ENCODE data around the gene TMEM243. TPM values are rescaled to one million over a fixed set of nuclear protein-coding genes. Genes with fewer than 3 reads are reported as not detected.
A peak's percentile ranks its signal among the peaks of the same experiment; 100 is the strongest.
"Not testable (repeated sequence)": the region's sequence is repeated elsewhere in the genome, so short reads cannot be mapped to it uniquely, and the experiment has no call there.

Gene TMEM243
- total RNA-seq (100 to 1,000 TPM; 136 to 138 TPM), polyA plus RNA-seq (10 to 100 TPM; 79.3 to 89.5 (median 82.0) TPM), total RNA-seq (58.0 to 77.9 (median 73.3) reads per million in 6 experiments)

- peak; percentile 63 to 67 for ATAC-seq
- Mint-ChIP-seq H3K27me3 (peaks cover 0 to 2% (median 0%) of the 10 kb centered on the region in 5 donors), H3K36me3 (peaks cover 0 to 3% (median 0%) of the 10 kb centered on the region in 3 donors), H3K4me1 (peaks cover 26 to 52% (median 41%) of the 10 kb centered on the region in 4 donors), H3K27ac (peak within 1 kb of the TSS; percentile 98 to 99 (median 99)), H3K9me3 (no peaks in the 10 kb centered on the region), H3K4me3 (peak within 1 kb of the TSS; percentile 96 to 100 (median 99))
- DNase-seq, result peak; percentile 82 to 92 (median 88)
- POLR2A ChIA-PET, result interaction anchor here (0.8 to 7.5 kb wide), 22 partner anchors 8 to 657 kb away, joined by 3 to 136 read pairs (median 6); partner anchors contain the start of genes DBF4, DMTF1 and ELAPOR2
Observed at GRCh38 chr7:87219545-87220025, at the start of gene TMEM243. Gene TMEM243, minus strand, starts transcription at chr7:87219732. Its CDS starts 229 bp downstream, at chr7:87219503.

GRCh38 chr7:87267239-87267900, 47.8 kb upstream of the TMEM243 start:
- peaks cover 0 to 2% (median 0%) of the 10 kb centered on the region in 4 donors for H3K4me1 Mint-ChIP-seq
- POLR2A ChIA-PET, result no interaction called here

GRCh38 chr7:87263537-87263936, 44.0 kb upstream of the TMEM243 start:
- H3K4me1 Mint-ChIP-seq, result peaks cover 0 to 2% (median 0%) of the 10 kb centered on the region in 4 donors
- H3K27ac Mint-ChIP-seq, result no peak overlapping the region
- peaks cover 0 to 2% (median 0%) of the 10 kb centered on the region in 3 donors for H3K36me3 Mint-ChIP-seq
- H3K4me3 Mint-ChIP-seq, result no peak overlapping the region
- ATAC-seq (no peak), DNase-seq (no peak)
- POLR2A ChIA-PET, result no interaction called here
- H3K27me3 Mint-ChIP-seq, result peaks cover 14 to 39% (median 32%) of the 10 kb centered on the region in 5 donors
- H3K9me3 Mint-ChIP-seq, result peaks cover 0 to under 1% (median 0%) of the 10 kb centered on the region in 9 donors

More at GRCh38 chr7:87267239-87267900, 47.8 kb upstream of the TMEM243 start:
- Mint-ChIP-seq H3K27ac (no peak overlapping the region), H3K9me3 (peaks cover 0 to 9% (median 2%) of the 10 kb centered on the region in 9 donors), H3K36me3 (peaks cover 0 to 5% (median 2%) of the 10 kb centered on the region in 3 donors), H3K4me3 (no peak overlapping the region), H3K27me3 (peaks cover 12 to 26% (median 18%) of the 10 kb centered on the region in 5 donors)
- no peak for DNase-seq
- no peak for ATAC-seq

- Mint-ChIP-seq H3K4me3 (no peak overlapping the region), H3K36me3 (peaks cover 0 to 7% (median 0%) of the 10 kb centered on the region in 3 donors), H3K4me1 (no peaks in the 10 kb centered on the region), H3K27me3 (peaks cover 7 to 50% (median 20%) of the 10 kb centered on the region in 5 donors), H3K9me3 (peaks cover 0 to 21% (median 2%) of the 10 kb centered on the region in 9 donors), H3K27ac (no peak overlapping the region)
- no peak for DNase-seq
- POLR2A ChIA-PET, result no interaction called here
- no peak for ATAC-seq
Observed at GRCh38 chr7:87253589-87254087, 34.1 kb upstream of the TMEM243 start.

GRCh38 chr7:87245671-87246070, 26.1 kb upstream of the TMEM243 start:
- H3K27ac Mint-ChIP-seq, H3K4me3 Mint-ChIP-seq, H3K4me1 Mint-ChIP-seq, DNase-seq, POLR2A ChIA-PET, ATAC-seq: not testable (repeated sequence)
- peaks cover 5 to 21% (median 7%) of the 10 kb centered on the region in 5 donors for H3K27me3 Mint-ChIP-seq
- H3K36me3 Mint-ChIP-seq, result peaks cover 0 to 21% (median 4%) of the 10 kb centered on the region in 3 donors
- peaks cover 0 to 28% (median 14%) of the 10 kb centered on the region in 9 donors for H3K9me3 Mint-ChIP-seq

- H3K4me1 Mint-ChIP-seq, ATAC-seq, DNase-seq, H3K4me3 Mint-ChIP-seq, H3K36me3 Mint-ChIP-seq, H3K9me3 Mint-ChIP-seq, H3K27ac Mint-ChIP-seq, POLR2A ChIA-PET: not testable (repeated sequence)
- peaks cover 3 to 23% (median 6%) of the 10 kb centered on the region in 5 donors for H3K27me3 Mint-ChIP-seq
Observed at GRCh38 chr7:87238464-87239051, 19.0 kb upstream of the TMEM243 start.

GRCh38 chr7:87234949-87235348, 15.4 kb upstream of the TMEM243 start:
- peaks cover 3 to 12% (median 4%) of the 10 kb centered on the region in 5 donors for H3K27me3 Mint-ChIP-seq
- POLR2A ChIA-PET, result no interaction called here
- no peaks in the 10 kb centered on the region for H3K9me3 Mint-ChIP-seq
- no peak overlapping the region for H3K27ac Mint-ChIP-seq
- DNase-seq (no peak), ATAC-seq (no peak)
- peaks cover 0 to 4% (median 0%) of the 10 kb centered on the region in 4 donors for H3K4me1 Mint-ChIP-seq
- H3K36me3 Mint-ChIP-seq, result no peaks in the 10 kb centered on the region
- H3K4me3 Mint-ChIP-seq, result no peak overlapping the region

GRCh38 chr7:87231711-87232110, 12.2 kb upstream of the TMEM243 start:
- no peaks in the 10 kb centered on the region for H3K9me3 Mint-ChIP-seq
- POLR2A ChIA-PET, result no interaction called here
- ATAC-seq, result no peak
- H3K36me3 Mint-ChIP-seq, result no peaks in the 10 kb centered on the region
- H3K4me3 Mint-ChIP-seq, result no peak overlapping the region
- H3K4me1 Mint-ChIP-seq, result peaks cover 0 to 2% (median under 1%) of the 10 kb centered on the region in 4 donors
- H3K27ac Mint-ChIP-seq, result peak overlapping the region in 1 of 10 donors; percentile 24
- peaks cover 0 to under 1% (median 0%) of the 10 kb centered on the region in 5 donors for H3K27me3 Mint-ChIP-seq
- DNase-seq, result no peak

GRCh38 chr7:87231258-87231657, 11.7 kb upstream of the TMEM243 start:
- no peak overlapping the region for H3K27ac Mint-ChIP-seq
- POLR2A ChIA-PET, result interaction anchor here (1.1 kb wide), 1 partner anchor 12 kb away, joined by 5 read pairs; the partner anchor contains the start of gene TMEM243

GRCh38 chr7:87226495-87226894, 7.0 kb upstream of the TMEM243 start:
- POLR2A ChIA-PET, result no interaction called here
- H3K4me1 Mint-ChIP-seq, result peaks cover 5 to 13% (median 9%) of the 10 kb centered on the region in 4 donors
- no peaks in the 10 kb centered on the region for H3K9me3 Mint-ChIP-seq
- H3K36me3 Mint-ChIP-seq, result no peaks in the 10 kb centered on the region
- ATAC-seq, result no peak
- peaks cover 0 to 2% (median 0%) of the 10 kb centered on the region in 5 donors for H3K27me3 Mint-ChIP-seq
- DNase-seq, result no peak
- no peak overlapping the region for H3K4me3 Mint-ChIP-seq
- H3K27ac Mint-ChIP-seq, result peak overlapping the region in 5 of 10 donors; percentile 5 to 75 (median 61)

More at GRCh38 chr7:87231258-87231657, 11.7 kb upstream of the TMEM243 start:
- DNase-seq (no peak), ATAC-seq (no peak)
- Mint-ChIP-seq H3K4me3 (no peak overlapping the region), H3K27me3 (no peaks in the 10 kb centered on the region), H3K36me3 (no peaks in the 10 kb centered on the region), H3K4me1 (peaks cover 4 to 6% (median 5%) of the 10 kb centered on the region in 4 donors), H3K9me3 (no peaks in the 10 kb centered on the region)

- H3K4me1 Mint-ChIP-seq, result peaks cover 9 to 17% (median 15%) of the 10 kb centered on the region in 4 donors
- peaks cover 0 to 2% (median 0%) of the 10 kb centered on the region in 5 donors for H3K27me3 Mint-ChIP-seq
- peak; percentile 46 to 47 for ATAC-seq
- POLR2A ChIA-PET, result no interaction called here
- H3K27ac Mint-ChIP-seq, result peak overlapping the region in 2 of 10 donors; percentile 5 to 18
- no peaks in the 10 kb centered on the region for H3K36me3 Mint-ChIP-seq
- DNase-seq, result no peak
- no peak overlapping the region for H3K4me3 Mint-ChIP-seq
- no peaks in the 10 kb centered on the region for H3K9me3 Mint-ChIP-seq
Observed at GRCh38 chr7:87225696-87226095, 6.2 kb upstream of the TMEM243 start.

GRCh38 chr7:87223666-87224065, 4.1 kb upstream of the TMEM243 start:
- no peak overlapping the region for H3K27ac Mint-ChIP-seq
- H3K4me1 Mint-ChIP-seq, result peaks cover 18 to 31% (median 20%) of the 10 kb centered on the region in 4 donors
- POLR2A ChIA-PET, result no interaction called here
- H3K27me3 Mint-ChIP-seq, result peaks cover 0 to 2% (median 0%) of the 10 kb centered on the region in 5 donors
- no peak overlapping the region for H3K4me3 Mint-ChIP-seq
- no peaks in the 10 kb centered on the region for H3K9me3 Mint-ChIP-seq
- H3K36me3 Mint-ChIP-seq, result no peaks in the 10 kb centered on the region
- no peak for DNase-seq
- ATAC-seq, result no peak

All from naive thymus-derived CD8-positive, alpha-beta T cell (primary cell).